IMR-90 (cell line): ENCODE data around the gene STRIP1. TPM values are rescaled to one million over a fixed set of nuclear protein-coding genes. Genes with fewer than 3 reads are reported as not detected.

Source experiments
- ATAC-seq: fragments of 200-7000 bp; cut with Tn5 transposase; 2 replicates; pipeline ENCODE4 v1.9.1; 2020; ENCODE audit warnings: low read depth, mild to moderate bottlenecking, moderate library complexity
- BruUV-seq: library from RNA; stranded (reverse); fragments of 400-500 nt; replicated peaks from 2 replicates; lab custom pipeline; 2021; lab: Mats Ljungman, UMichigan
- CTCF ChIA-PET: fragments of 300-600 bp; formaldehyde crosslinking; extraction: SDS; loops from one replicate; lab custom pipeline; 2021; ENCODE audit warnings: antibody characterized with exemption; lab: Yijun Ruan, JAX
- POLR2A ChIA-PET: fragments of 300-600 bp; sonication (Branson Sonifier 250); formaldehyde crosslinking; loops from one replicate; lab custom pipeline; 2022; ENCODE audit warnings: antibody characterized with exemption; ENCODE audit not compliant: unreplicated experiment; lab: Charles Lee
- DNase-seq: peaks from one replicate; pipeline ENCODE4 v3.0.0; 2013
- H2AFZ ChIP-seq: replicated peaks from 2 replicates; pipeline ENCODE3; 2013; ENCODE audit warnings: low read length, mild to moderate bottlenecking; ENCODE audit not compliant: poor library complexity
- H2AK5ac ChIP-seq: 2 replicates; pipeline ENCODE4 v1.6.1; 2013; ENCODE audit warnings: low read depth, low read length, inconsistent platforms
- H2AK9ac ChIP-seq: replicated peaks from 2 replicates; pipeline ENCODE3; 2013; ENCODE audit warnings: mild to moderate bottlenecking, low read depth, low read length, moderate library complexity; ENCODE audit not compliant: poor library complexity
- H2BK120ac ChIP-seq: 2 replicates; pipeline ENCODE4 v1.6.1; 2013; ENCODE audit warnings: low read depth, low read length, inconsistent platforms
- H2BK15ac ChIP-seq: 3 replicates; pipeline ENCODE4 v1.6.1; 2013; ENCODE audit warnings: low read depth, low read length, inconsistent platforms
- H2BK20ac ChIP-seq: 2 replicates; pipeline ENCODE4 v1.6.1; 2013; ENCODE audit warnings: low read depth, mild to moderate bottlenecking, inconsistent platforms, low read length, moderate library complexity
- H2BK5ac ChIP-seq: 2 replicates; pipeline ENCODE4 v1.6.1; 2013; ENCODE audit warnings: mild to moderate bottlenecking, low read depth, low read length, inconsistent platforms; ENCODE audit not compliant: poor library complexity, severe bottlenecking
- H3K14ac ChIP-seq: replicated peaks from 2 replicates; pipeline ENCODE4 v1.6.1; 2013; ENCODE audit warnings: low read depth, low read length, inconsistent platforms
- H3K18ac ChIP-seq: 2 replicates; pipeline ENCODE4 v1.6.1; 2013; ENCODE audit warnings: low read depth, low read length, control low read depth
- H3K23ac ChIP-seq: 2 replicates; pipeline ENCODE4 v1.6.1; 2013; ENCODE audit warnings: low read depth, low read length, inconsistent platforms
- H3K27ac ChIP-seq: 2 replicates; pipeline ENCODE4 v1.5.1; 2013; ENCODE audit warnings: mild to moderate bottlenecking, control low read depth, low read length; ENCODE audit not compliant: insufficient read depth
- H3K27me3 ChIP-seq: 2 replicates; pipeline ENCODE4 v1.6.1; 2013; ENCODE audit warnings: low read length; ENCODE audit not compliant: control insufficient read depth, insufficient read depth
- H3K36me3 ChIP-seq: 2 replicates; pipeline ENCODE4 v1.6.1; 2013; ENCODE audit warnings: low read length, mixed read lengths; ENCODE audit not compliant: control insufficient read depth, insufficient read depth
- H3K4ac ChIP-seq: 2 replicates; pipeline ENCODE4 v1.6.1; 2013; ENCODE audit warnings: low read depth, low read length, inconsistent platforms
- H3K4me1 ChIP-seq: 2 replicates; pipeline ENCODE4 v1.6.1; 2013; ENCODE audit warnings: low read length, mixed read lengths; ENCODE audit not compliant: control insufficient read depth, insufficient read depth
- H3K4me2 ChIP-seq: 2 replicates; pipeline ENCODE4 v1.6.1; 2013; ENCODE audit warnings: low read depth, mild to moderate bottlenecking, control low read depth, low read length, moderate library complexity
- H3K4me3 ChIP-seq: 2 replicates; pipeline ENCODE4 v1.5.1; 2013; ENCODE audit warnings: low read depth, mild to moderate bottlenecking, control low read depth, low read length, moderate library complexity; ENCODE audit not compliant: insufficient read depth
- H3K56ac ChIP-seq: 2 replicates; pipeline ENCODE4 v1.6.1; 2013; ENCODE audit warnings: low read length, inconsistent platforms; ENCODE audit not compliant: insufficient read depth; ENCODE audit errors: extremely low read depth
- H3K79me1 ChIP-seq, 2 experiments: 2 replicates each; pipeline ENCODE4 v1.6.1; 2013; ENCODE audit warnings: low read length in 2 of 2, inconsistent platforms in 1 of 2, low read depth in 1 of 2
- H3K9ac ChIP-seq: 2 replicates; pipeline ENCODE4 v1.6.1; 2013; ENCODE audit warnings: low read depth, low read length, control low read depth
- H3K9me1 ChIP-seq: 2 replicates; pipeline ENCODE4 v1.6.1; 2013; ENCODE audit warnings: low read length, inconsistent platforms; ENCODE audit not compliant: insufficient read depth
- H3K9me3 ChIP-seq: 2 replicates; pipeline ENCODE4 v1.6.1; 2013; ENCODE audit warnings: low read length; ENCODE audit not compliant: control insufficient read depth, insufficient read depth
- H4K20me1 ChIP-seq: 2 replicates; pipeline ENCODE4 v1.6.1; 2013; ENCODE audit warnings: low read length, inconsistent platforms; ENCODE audit not compliant: insufficient read depth
- H4K5ac ChIP-seq: 2 replicates; pipeline ENCODE4 v1.6.1; 2013; ENCODE audit warnings: mild to moderate bottlenecking, low read depth, low read length, control low read depth
- H4K8ac ChIP-seq, 2 experiments: 2 replicates each; pipeline ENCODE4 v1.6.1; 2013; ENCODE audit warnings: low read depth in 2 of 2, low read length in 2 of 2, control low read depth in 1 of 2, inconsistent platforms in 1 of 2
- H4K91ac ChIP-seq: 2 replicates; pipeline ENCODE4 v1.6.1; 2013; ENCODE audit warnings: low read depth, low read length, inconsistent platforms; ENCODE audit not compliant: insufficient read depth
- BHLHE40 ChIP-seq: fragments of 150-350 bp; IDR thresholded peaks from 2 replicates; pipeline ENCODE4 v1.6.1; 2016; ENCODE audit warnings: mild to moderate bottlenecking, low read depth, low read length
- CHD1 ChIP-seq: IDR thresholded peaks from 2 replicates; pipeline ENCODE4 v1.6.1; 2012; ENCODE audit warnings: low read depth, low read length, improper control_type of control experiment
- CTCF ChIP-seq: conservative IDR thresholded peaks from 2 replicates; pipeline ENCODE4 v1.5.1; 2012; ENCODE audit warnings: mild to moderate bottlenecking, low read depth, low read length, improper control_type of control experiment
- ELK1 ChIP-seq: fragments of 150-350 bp; IDR thresholded peaks from 2 replicates; pipeline ENCODE4 v1.6.1; 2016; ENCODE audit warnings: low read depth, mild to moderate bottlenecking, low read length, moderate library complexity, borderline replicate concordance
- FOS ChIP-seq: fragments of 150-350 bp; IDR thresholded peaks from 2 replicates; pipeline ENCODE4 v1.6.1; 2016; ENCODE audit warnings: low read depth, low read length
- MAFK ChIP-seq: IDR thresholded peaks from 2 replicates; pipeline ENCODE4 v1.6.1; 2012; ENCODE audit warnings: low read depth, low read length, improper control_type of control experiment
- MAZ ChIP-seq: IDR thresholded peaks from 2 replicates; pipeline ENCODE4 v1.6.1; 2012; ENCODE audit warnings: low read depth, mild to moderate bottlenecking, low read length, improper control_type of control experiment, moderate library complexity, borderline replicate concordance
- MXI1 ChIP-seq: IDR thresholded peaks from 2 replicates; pipeline ENCODE4 v1.6.1; 2012; ENCODE audit warnings: low read depth, mild to moderate bottlenecking, low read length, moderate library complexity, borderline replicate concordance
- NFE2L2 ChIP-seq: fragments of 150-350 bp; IDR thresholded peaks from 2 replicates; pipeline ENCODE4 v1.6.1; 2016; ENCODE audit warnings: low read depth, mild to moderate bottlenecking, low read length
- POLR2A ChIP-seq: IDR thresholded peaks from 2 replicates; pipeline ENCODE4 v1.6.1; 2012; ENCODE audit warnings: mild to moderate bottlenecking, low read depth, low read length
- RAD21 ChIP-seq: IDR thresholded peaks from 2 replicates; pipeline ENCODE4 v1.6.1; 2012; ENCODE audit warnings: low read length, improper control_type of control experiment
- RCOR1 ChIP-seq: IDR thresholded peaks from 2 replicates; pipeline ENCODE4 v1.6.1; 2012; ENCODE audit warnings: mild to moderate bottlenecking, low read length, improper control_type of control experiment; ENCODE audit not compliant: insufficient replicate concordance
- RFX5 ChIP-seq: IDR thresholded peaks from 2 replicates; pipeline ENCODE4 v1.8.0; 2012; ENCODE audit warnings: low read depth, mild to moderate bottlenecking, low read length, moderate library complexity
- SMC3 ChIP-seq: fragments of 150-350 bp; IDR thresholded peaks from 2 replicates; pipeline ENCODE4 v1.6.1; 2016; ENCODE audit warnings: low read depth, mild to moderate bottlenecking, antibody characterized with exemption, low read length, moderate library complexity
- USF2 ChIP-seq: fragments of 150-350 bp; IDR thresholded peaks from 2 replicates; pipeline ENCODE4 v1.6.1; 2017; ENCODE audit warnings: mild to moderate bottlenecking, antibody characterized with exemption, low read length, low read depth
- WGBS, 2 experiments: methylation state at CpG; one replicate each; pipeline versions ENCODE4 v1.1.5 to v1.1.7; 2013; ENCODE audit warnings: missing lambda C conversion rate in 2 of 2; ENCODE audit not compliant: insufficient read length in 1 of 2; ENCODE audit errors: extremely low coverage in 2 of 2; 5-methylcytosine and 5-hydroxymethylcytosine counted together
- dilution Hi-C: fragments of 300-500 bp; cut with HindIII; formaldehyde crosslinking; loops from one replicate; pipeline ENCODE4 v1.14.3; 2018; ENCODE audit warnings: low sequenced_read_pairs; ENCODE audit not compliant: unreplicated experiment
- in situ Hi-C: fragments of 300-500 bp; cut with MboI; formaldehyde crosslinking; loops from 3 replicates; pipeline ENCODE4 v1.14.3; 2019; ENCODE audit warnings: low sequenced_read_pairs, inconsistent platforms, mixed read lengths
- intact Hi-C: fragments of 100-400 bp; cut with micrococcal nuclease; formaldehyde crosslinking; loops from 2 replicates; pipeline ENCODE4 v1.10.0; 2022
- polyA plus RNA-seq, 3 experiments: library from polyadenylated mRNA; depleted of rRNA; stranded (reverse); fragments of >200 nt; gene quantifications; 2 replicates each; pipeline ENCODE4 v1.2.3, GENCODE V29; 2012; ENCODE audit warnings: low replicate concordance in 1 of 3
- total RNA-seq: library from RNA; depleted of rRNA; stranded (reverse); fragments of >200 nt; gene quantifications from 2 replicates; pipeline ENCODE4 v1.2.3, GENCODE V29; 2012

Gene STRIP1
- total and polyA plus RNA-seq, 2 of the 4 experiments (the other 2 are of a cell fraction): 30.4 to 33.5 TPM

- Histone ChIP-seq H3K4me2 (no peak overlapping the region), H4K91ac (no peak overlapping the region), H3K4me1 (no peaks in the 10 kb centered on the region; the same call in 1 of the 2 replicates), H3K14ac (no peak overlapping the region), H4K8ac (no peak overlapping the region), H2BK15ac (no peak overlapping the region), H2AK5ac (no peak overlapping the region), H2AFZ (no peak overlapping the region), H3K23ac (no peak overlapping the region), H2BK120ac (no peak overlapping the region), H3K56ac (no peak overlapping the region), H3K18ac (no peak overlapping the region), H3K36me3 (no peaks in the 10 kb centered on the region), H3K27ac (no peak overlapping the region), H4K20me1 (no peaks in the 10 kb centered on the region), H2BK5ac (no peak overlapping the region), H4K5ac (no peak overlapping the region), H3K27me3 (peaks cover 59% of the 10 kb centered on the region), H2AK9ac (no peak overlapping the region), H3K9me3 (peaks cover 3% of the 10 kb centered on the region), H3K4ac (no peak overlapping the region), H3K9ac (no peak overlapping the region), H3K9me1 (no peaks in the 10 kb centered on the region; the same call in 1 of the 2 replicates), H3K79me1 (no peaks in the 10 kb centered on the region), H3K4me3 (no peak overlapping the region), H2BK20ac (no peak overlapping the region)
- intact Hi-C loops (no loop called here), in situ Hi-C loops (no loop called here), dilution Hi-C loops (no loop called here)
- DNase-seq (no peak), ATAC-seq (no peak)
- CTCF ChIA-PET: interaction anchor here (1.3 kb wide), 1 partner anchor 9 kb away, joined by 4 read pairs; no protein-coding TSS in a partner anchor
- 79% methylated on average over 4 of the region's 11 CpGs; no CpG with 5 or more reads in 1 of the 2 experiments for WGBS, 2 experiments
- no peak for TF ChIP-seq BHLHE40
- no peak for TF ChIP-seq POLR2A
- TF ChIP-seq ELK1: no peak
- no peak for TF ChIP-seq NFE2L2
- TF ChIP-seq CTCF: no peak
- no peak for TF ChIP-seq FOS
- TF ChIP-seq RFX5: no peak
- TF ChIP-seq USF2: no peak
- TF ChIP-seq MAZ: no peak
- no peak for TF ChIP-seq RAD21
- no peak for TF ChIP-seq CHD1
- no peak for TF ChIP-seq MAFK
- no peak for TF ChIP-seq SMC3
- TF ChIP-seq RCOR1: no peak
- TF ChIP-seq MXI1: no peak
- POLR2A ChIA-PET: no interaction called here
- BruUV-seq: no TSS peak
These were observed 63.2 kb downstream of the STRIP1 start for GRCh38 chr1:110097507-110098221.
